Ovary (tissue), 3 donors: ENCODE measurements around the gene PPP1R9B.

Experiments used
- CTCF ChIP-seq, 3 donors: fragments of 450-650 bp in 2 of 3; fragments of 200-600 bp in 1 of 3; IDR thresholded peaks; one replicate each; pipeline versions ENCODE4 v1.5.1 to v1.8.0; 2016 to 2022; ENCODE audit warnings: antibody characterized with exemption in 3 of 3, mild to moderate bottlenecking in 1 of 3
- POLR2A ChIP-seq: fragments of 450-650 bp; IDR thresholded peaks from one replicate; pipeline ENCODE4 v1.6.1; 2017; ENCODE audit warnings: antibody characterized with exemption, mild to moderate bottlenecking, moderate library complexity
- donor health status: DM: no; HTN: no; CAD: no.

GRCh38 chr17:50097926-50098325 lies 52.6 kb downstream of the PPP1R9B start:
- TF ChIP-seq CTCF (IDR thresholded peaks at IDR 0.05) (no peak), POLR2A (no peak)
